Glutamatergic neuron (in vitro differentiated cells): ENCODE data around the gene WDR59. TPM values are rescaled to one million over a fixed set of nuclear protein-coding genes. Genes with fewer than 3 reads are reported as not detected.

Experiments
- DNase-seq: peaks from one replicate; pipeline ENCODE4 v3.0.0; 2022
- H3K27ac Mint-ChIP-seq: one replicate; pipeline ENCODE4 v1.8.0; 2020; ENCODE audit warnings: mild to moderate bottlenecking, mixed read lengths, inconsistent platforms; ENCODE audit not compliant: unreplicated experiment
- H3K27me3 Mint-ChIP-seq: one replicate; pipeline ENCODE4 v1.8.0; 2020; ENCODE audit warnings: mild to moderate bottlenecking, moderate library complexity, mixed read lengths, inconsistent platforms; ENCODE audit not compliant: unreplicated experiment
- H3K36me3 Mint-ChIP-seq: one replicate; pipeline ENCODE4 v1.8.0; 2020; ENCODE audit warnings: mild to moderate bottlenecking, mixed read lengths, inconsistent platforms; ENCODE audit not compliant: unreplicated experiment
- H3K4me1 Mint-ChIP-seq: one replicate; pipeline ENCODE4 v1.8.0; 2020; ENCODE audit warnings: mild to moderate bottlenecking, low read depth, mixed read lengths, inconsistent platforms; ENCODE audit not compliant: unreplicated experiment
- H3K4me3 Mint-ChIP-seq: one replicate; pipeline ENCODE4 v1.8.0; 2020; ENCODE audit warnings: mild to moderate bottlenecking, mixed read lengths, inconsistent platforms; ENCODE audit not compliant: unreplicated experiment
- H3K9me3 Mint-ChIP-seq: one replicate; pipeline ENCODE4 v1.8.0; 2020; ENCODE audit warnings: mild to moderate bottlenecking, moderate library complexity, mixed read lengths, inconsistent platforms; ENCODE audit not compliant: unreplicated experiment
- CTCF ChIP-seq: fragments of 200-600 bp; sonication (generic); IDR thresholded peaks from one replicate; pipeline ENCODE4 v1.5.0; 2021; ENCODE audit not compliant: partially characterized antibody, unreplicated experiment
- total RNA-seq: library from RNA; stranded (reverse); fragmentation: NEBNext Ultra II Directional; extraction: Animal tissue kit (Norgen Biotek cat#: 25700); gene quantifications from one replicate; pipeline ENCODE4 v1.2.1, GENCODE V29; 2021; ENCODE audit not compliant: unreplicated experiment

WDR59 gene
- total RNA-seq, 1 donor from 2014 or later = 65.9 TPM

DNA sequence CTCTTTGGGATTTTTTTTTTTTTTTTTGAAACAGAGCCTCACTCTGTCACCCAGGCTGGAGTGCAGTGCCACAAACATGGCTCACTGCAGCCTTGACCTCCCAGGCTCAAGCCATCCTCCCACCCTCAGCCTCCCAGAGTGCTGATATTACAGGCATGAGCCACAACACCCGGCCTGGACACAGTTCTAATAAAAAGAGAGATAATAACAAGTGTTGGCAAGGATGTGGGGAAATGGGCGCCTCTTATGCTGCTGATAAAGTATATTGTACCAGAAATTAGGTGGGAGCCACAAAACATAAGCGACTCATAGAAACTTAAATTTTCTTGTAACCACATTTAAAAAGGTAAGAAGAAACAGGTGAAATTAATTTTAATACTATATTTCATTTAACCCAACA, 159.9 kb downstream of the WDR59 start:
- no peak for DNase-seq
- Mint-ChIP-seq H3K27me3 (no peaks in the 10 kb centered on the region), H3K4me3 (no peak overlapping the region), H3K9me3 (peaks cover 9% of the 10 kb centered on the region), H3K27ac (no peak overlapping the region), H3K36me3 (peaks cover 17% of the 10 kb centered on the region), H3K4me1 (no peaks in the 10 kb centered on the region)
- no peak for TF ChIP-seq CTCF

Other genes with a start within 250 kb of the WDR59 start
- gene FA2H, start 210.3 kb downstream of the WDR59 start, total RNA-seq = not detected
- gene ZNRF1, start 13.9 kb upstream of the WDR59 start, total RNA-seq = 55.3 TPM
- gene LDHD, start 131.7 kb upstream of the WDR59 start, total RNA-seq = not detected
- 16.1 TPM for gene ZFP1, start 163.4 kb upstream of the WDR59 start, total RNA-seq
- gene CTRB2, start 222.0 kb upstream of the WDR59 start, total RNA-seq = not detected
- gene CTRB1, start 233.9 kb upstream of the WDR59 start, total RNA-seq = not detected